ENCODE measurements around the gene ATP6V0C.
"Not testable (repeated sequence)": the region's sequence is repeated elsewhere in the genome, so short reads cannot be mapped to it uniquely, and the experiment has no call there.

ATP6V0C gene

GRCh38 chr16:2560131-2560797, 46.5 kb downstream of the ATP6V0C start:
- not testable (repeated sequence) for DNase-seq

GRCh38 chr16:2560798-2561133, 47.0 kb downstream of the ATP6V0C start:
- not testable (repeated sequence) for DNase-seq

GRCh38 chr16:2567506-2567905, 53.8 kb downstream of the ATP6V0C start:
- DNase-seq, result not testable (repeated sequence)

GRCh38 chr16:2568573-2568972, 54.8 kb downstream of the ATP6V0C start:
- DNase-seq, result not testable (repeated sequence)

Data from fibroblast of skin of abdomen (primary cell).